ENCODE measurements around the gene IGFBP5. TPM values are rescaled to one million over a fixed set of nuclear protein-coding genes. Genes with fewer than 3 reads are reported as not detected.

Gene IGFBP5
- total RNA-seq, 1 experiment from 2014 or later: 157 TPM

- Histone ChIP-seq H3K9me3 (ENCODE audit: low read length) (no peaks in the 10 kb centered on the region), H3K9me2 (replicated peaks; ENCODE audit: low read length) (no peaks in the 10 kb centered on the region), H3K36me3 (ENCODE audit: low read depth, low read length) (no peaks in the 10 kb centered on the region), H3F3A (ENCODE audit: low read length, unreplicated experiment) (no peaks in the 10 kb centered on the region), H4K20me1 (ENCODE audit: low read length) (no peaks in the 10 kb centered on the region), H3K27me3 (ENCODE audit: low read length) (no peaks in the 10 kb centered on the region), H3K27ac (ENCODE audit: low read length) (no peak overlapping the region), H3K4me2 (ENCODE audit: low read length) (no peak overlapping the region), H3K9ac (ENCODE audit: low read length) (no peak overlapping the region), H2AFZ (ENCODE audit: low read length) (no peak overlapping the region), H3K4me1 (ENCODE audit: insufficient read depth, low read length) (no peaks in the 10 kb centered on the region), H3K79me2 (ENCODE audit: low read length) (no peaks in the 10 kb centered on the region), H3K4me3 (ENCODE audit: low read length) (no peak overlapping the region)
- intact Hi-C loops (cut with micrococcal nuclease): no loop called here
- ATAC-seq (no peak), DNase-seq (no peak)
- ChIA-PET POLR2A (ENCODE audit: unreplicated experiment) (no interaction called here), CTCF (no interaction called here)
- TF ChIP-seq EZH2phosphoT487 (IDR thresholded peaks at IDR 0.05; ENCODE audit: borderline replicate concordance, low read length) (no peak), CTCF (conservative IDR thresholded peaks at IDR 0.05; ENCODE audit: low read depth, low read length) (no peak), EZH2 (IDR thresholded peaks at IDR 0.05; ENCODE audit: low read length, unreplicated experiment) (no peak)
- BruUV-seq (replicated peaks): no TSS peak
Observed at GRCh38 chr2:216674376-216674775, 21.0 kb downstream of the IGFBP5 start.

- ChIA-PET CTCF (no interaction called here), POLR2A (ENCODE audit: unreplicated experiment) (no interaction called here)
- Histone ChIP-seq H4K20me1 (ENCODE audit: low read length) (no peaks in the 10 kb centered on the region), H3K9me2 (replicated peaks; ENCODE audit: low read length) (no peaks in the 10 kb centered on the region), H3K27ac (ENCODE audit: low read length) (no peak overlapping the region), H3K4me1 (ENCODE audit: insufficient read depth, low read length) (no peaks in the 10 kb centered on the region), H3K27me3 (ENCODE audit: low read length) (no peaks in the 10 kb centered on the region), H3K36me3 (ENCODE audit: low read depth, low read length) (no peaks in the 10 kb centered on the region), H3K9me3 (ENCODE audit: low read length) (no peaks in the 10 kb centered on the region), H2AFZ (ENCODE audit: low read length) (no peak overlapping the region), H3K79me2 (ENCODE audit: low read length) (no peaks in the 10 kb centered on the region), H3F3A (ENCODE audit: low read length, unreplicated experiment) (no peaks in the 10 kb centered on the region), H3K4me2 (ENCODE audit: low read length) (no peak overlapping the region), H3K9ac (ENCODE audit: low read length) (no peak overlapping the region), H3K4me3 (ENCODE audit: low read length) (no peak overlapping the region)
- BruUV-seq (replicated peaks): no TSS peak
- DNase-seq (no peak), ATAC-seq (no peak)
- intact Hi-C loops (cut with micrococcal nuclease): no loop called here
- TF ChIP-seq EZH2 (IDR thresholded peaks at IDR 0.05; ENCODE audit: low read length, unreplicated experiment) (no peak), EZH2phosphoT487 (IDR thresholded peaks at IDR 0.05; ENCODE audit: borderline replicate concordance, low read length) (no peak), CTCF (conservative IDR thresholded peaks at IDR 0.05; ENCODE audit: low read depth, low read length) (no peak)
Observed at GRCh38 chr2:216673609-216674008, 21.7 kb downstream of the IGFBP5 start.

- no peaks in the 10 kb centered on the region for H3K9me3 ChIP-seq (ENCODE audit: low read length)
- H2AFZ ChIP-seq (ENCODE audit: low read length): no peak overlapping the region
- DNase-seq (no peak), ATAC-seq (no peak)
- POLR2A ChIA-PET (ENCODE audit: unreplicated experiment): no interaction called here
- H3F3A ChIP-seq (ENCODE audit: low read length, unreplicated experiment): no peaks in the 10 kb centered on the region
- TF ChIP-seq CTCF (conservative IDR thresholded peaks at IDR 0.05; ENCODE audit: low read depth, low read length) (no peak), EZH2phosphoT487 (IDR thresholded peaks at IDR 0.05; ENCODE audit: borderline replicate concordance, low read length) (no peak), EZH2 (IDR thresholded peaks at IDR 0.05; ENCODE audit: low read length, unreplicated experiment) (no peak)
- H3K36me3 ChIP-seq (ENCODE audit: low read depth, low read length): no peaks in the 10 kb centered on the region
- H4K20me1 ChIP-seq (ENCODE audit: low read length): no peaks in the 10 kb centered on the region
- no peak overlapping the region for H3K27ac ChIP-seq (ENCODE audit: low read length)
- H3K4me2 ChIP-seq (ENCODE audit: low read length): no peak overlapping the region
- no TSS peak for BruUV-seq (replicated peaks)
- H3K27me3 ChIP-seq (ENCODE audit: low read length): no peaks in the 10 kb centered on the region
- H3K9me2 ChIP-seq (replicated peaks; ENCODE audit: low read length): no peaks in the 10 kb centered on the region
- no peak overlapping the region for H3K4me3 ChIP-seq (ENCODE audit: low read length)
- CTCF ChIA-PET: no interaction called here
- no peaks in the 10 kb centered on the region for H3K79me2 ChIP-seq (ENCODE audit: low read length)
- H3K4me1 ChIP-seq (ENCODE audit: insufficient read depth, low read length): no peaks in the 10 kb centered on the region
- H3K9ac ChIP-seq (ENCODE audit: low read length): no peak overlapping the region
- intact Hi-C loops (cut with micrococcal nuclease): no loop called here
Observed at GRCh38 chr2:216673021-216673420, 22.3 kb downstream of the IGFBP5 start.

Measured in PC-3 (cell line).